Measurements from ENCODE around the gene BCL11B. TPM values are rescaled to one million over a fixed set of nuclear protein-coding genes. Genes with fewer than 3 reads are reported as not detected.

BCL11B gene
- total and polyA plus RNA-seq, 4 experiments from 2014 or later, result 2.6 to 165 (median 87.3) TPM

DNA sequence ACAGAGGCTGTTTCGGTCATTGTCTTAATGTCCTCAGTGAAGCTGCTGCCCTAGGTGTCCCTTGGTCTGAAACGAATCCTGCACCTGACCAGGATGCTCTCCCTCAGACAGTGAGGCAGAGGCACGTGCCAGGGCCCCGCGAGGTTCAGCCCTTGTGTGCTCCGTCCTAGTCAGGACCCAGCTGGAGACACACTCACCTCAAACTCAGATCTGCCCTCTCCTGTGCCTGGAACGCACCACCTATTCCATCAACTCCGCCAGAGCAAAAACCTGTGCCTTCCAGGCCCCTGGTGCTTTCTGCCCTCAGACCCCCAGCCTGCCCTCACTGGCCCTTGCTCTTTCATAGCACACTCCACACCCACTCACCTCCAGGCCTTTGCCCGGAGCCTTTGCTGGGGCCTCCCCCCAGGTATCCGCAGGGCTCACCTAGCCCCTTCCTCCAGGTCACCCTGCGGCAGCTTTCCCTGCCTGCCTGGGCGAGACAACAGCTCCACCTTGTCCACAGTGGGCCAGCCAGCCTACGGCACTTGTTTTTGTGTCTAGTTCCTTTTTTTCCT lies 150.6 kb downstream of the BCL11B start:
- intact Hi-C loops (cut with micrococcal nuclease), result no loop called here
- no peak overlapping the region for H3K27ac Mint-ChIP-seq
- Histone ChIP-seq H3K27ac (ENCODE audit: low read depth, low read length) (no peak overlapping the region), H3K9me3 (ENCODE audit: control insufficient read depth in 1 of 2, low read length in 2 of 2) (no peaks in the 10 kb centered on the region), H3K36me3 (ENCODE audit: insufficient read depth, low read length) (no peaks in the 10 kb centered on the region), H3K27me3 (ENCODE audit: insufficient read depth, low read length) (no peaks in the 10 kb centered on the region), H3K4me1 (ENCODE audit: insufficient read depth, low read length) (peaks cover 8% of the 10 kb centered on the region), H3K4me3 (ENCODE audit: low read length in 2 of 2) (no peak overlapping the region)
- POLR2A ChIA-PET (ENCODE audit: partially characterized antibody), result no interaction called here
- H3K27me3 Mint-ChIP-seq, result peaks cover 0 to 9% of the 10 kb centered on the region in 2 donors
- no peak for DNase-seq
- H3K4me3 Mint-ChIP-seq, result no peak overlapping the region
- CTCF ChIA-PET (ENCODE audit: partially characterized antibody), result interaction anchor here (0.7 kb wide), 1 partner anchor 70 kb away, joined by 5 read pairs; no protein-coding TSS in a partner anchor
- H3K4me1 Mint-ChIP-seq, result peaks cover 10 to 24% (median 12%) of the 10 kb centered on the region in 4 donors
- peaks cover 0 to 14% of the 10 kb centered on the region in 2 donors for H3K36me3 Mint-ChIP-seq
- no peaks in the 10 kb centered on the region for H3K9me3 Mint-ChIP-seq

DNA sequence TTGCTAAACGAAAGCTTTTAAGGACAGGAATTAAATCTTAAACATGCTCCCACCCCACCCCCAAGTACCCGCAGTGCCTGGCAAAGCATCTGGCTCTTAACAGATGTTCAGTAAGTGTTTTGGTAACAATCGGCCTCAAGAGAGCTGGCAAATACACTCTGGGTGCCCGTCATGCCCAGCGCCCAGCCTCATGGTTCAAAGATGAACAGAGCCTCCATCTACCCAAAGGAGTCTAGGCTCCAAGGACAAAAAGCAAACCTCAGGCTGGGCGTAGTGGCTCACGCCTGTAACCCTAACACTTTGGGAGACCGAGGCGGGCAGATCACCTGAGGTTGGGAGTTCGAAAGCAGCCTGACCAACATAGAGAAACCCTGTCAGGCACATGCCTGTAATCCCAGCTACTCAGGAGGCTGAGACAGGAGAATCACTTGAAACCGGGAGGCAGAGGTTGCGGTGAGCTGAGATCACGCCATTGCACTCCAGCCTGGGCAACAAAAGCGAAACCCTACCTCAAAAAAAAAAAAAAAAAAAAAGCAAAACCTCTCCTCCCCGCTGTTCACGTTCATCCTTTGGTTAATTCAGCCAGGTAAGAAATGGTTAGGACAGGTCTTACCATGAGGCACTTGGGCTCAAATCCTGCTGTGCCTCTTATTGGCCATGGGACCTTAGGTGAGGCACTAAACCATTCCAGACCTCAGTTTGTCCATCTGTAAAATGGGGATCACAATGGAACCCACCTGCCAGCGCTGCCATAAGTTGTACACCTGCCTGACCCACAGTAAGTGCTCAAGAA lies 151.3 kb downstream of the BCL11B start:
- intact Hi-C loops (cut with micrococcal nuclease), result no loop called here
- no peak overlapping the region for H3K4me3 ChIP-seq (ENCODE audit: low read length in 2 of 2)
- H3K27ac ChIP-seq (ENCODE audit: low read depth, low read length), result no peak overlapping the region
- peaks cover 0 to 1% (median 0%) of the 10 kb centered on the region in 8 donors for H3K9me3 Mint-ChIP-seq
- peaks cover 10 to 20% (median 12%) of the 10 kb centered on the region in 4 donors for H3K4me1 Mint-ChIP-seq
- ChIA-PET POLR2A (ENCODE audit: partially characterized antibody) (interaction anchor here (0.6 kb wide), 1 partner anchor 1656 kb away, joined by 4 read pairs; no protein-coding TSS in a partner anchor), CTCF (ENCODE audit: partially characterized antibody) (no interaction called here)
- no peak overlapping the region for H3K27ac Mint-ChIP-seq
- H3K4me3 Mint-ChIP-seq, result no peak overlapping the region
- peaks cover 0 to 9% of the 10 kb centered on the region in 2 donors for H3K27me3 Mint-ChIP-seq
- DNase-seq, result no peak
- H3K36me3 ChIP-seq (ENCODE audit: insufficient read depth, low read length), result no peaks in the 10 kb centered on the region
- H3K36me3 Mint-ChIP-seq, result peaks cover 0 to 14% of the 10 kb centered on the region in 2 donors
- H3K27me3 ChIP-seq (ENCODE audit: insufficient read depth, low read length), result no peaks in the 10 kb centered on the region
- H3K4me1 ChIP-seq (ENCODE audit: insufficient read depth, low read length), result peaks cover 5% of the 10 kb centered on the region
- H3K9me3 ChIP-seq (ENCODE audit: control insufficient read depth in 1 of 2, low read length in 2 of 2), result no peaks in the 10 kb centered on the region

DNA sequence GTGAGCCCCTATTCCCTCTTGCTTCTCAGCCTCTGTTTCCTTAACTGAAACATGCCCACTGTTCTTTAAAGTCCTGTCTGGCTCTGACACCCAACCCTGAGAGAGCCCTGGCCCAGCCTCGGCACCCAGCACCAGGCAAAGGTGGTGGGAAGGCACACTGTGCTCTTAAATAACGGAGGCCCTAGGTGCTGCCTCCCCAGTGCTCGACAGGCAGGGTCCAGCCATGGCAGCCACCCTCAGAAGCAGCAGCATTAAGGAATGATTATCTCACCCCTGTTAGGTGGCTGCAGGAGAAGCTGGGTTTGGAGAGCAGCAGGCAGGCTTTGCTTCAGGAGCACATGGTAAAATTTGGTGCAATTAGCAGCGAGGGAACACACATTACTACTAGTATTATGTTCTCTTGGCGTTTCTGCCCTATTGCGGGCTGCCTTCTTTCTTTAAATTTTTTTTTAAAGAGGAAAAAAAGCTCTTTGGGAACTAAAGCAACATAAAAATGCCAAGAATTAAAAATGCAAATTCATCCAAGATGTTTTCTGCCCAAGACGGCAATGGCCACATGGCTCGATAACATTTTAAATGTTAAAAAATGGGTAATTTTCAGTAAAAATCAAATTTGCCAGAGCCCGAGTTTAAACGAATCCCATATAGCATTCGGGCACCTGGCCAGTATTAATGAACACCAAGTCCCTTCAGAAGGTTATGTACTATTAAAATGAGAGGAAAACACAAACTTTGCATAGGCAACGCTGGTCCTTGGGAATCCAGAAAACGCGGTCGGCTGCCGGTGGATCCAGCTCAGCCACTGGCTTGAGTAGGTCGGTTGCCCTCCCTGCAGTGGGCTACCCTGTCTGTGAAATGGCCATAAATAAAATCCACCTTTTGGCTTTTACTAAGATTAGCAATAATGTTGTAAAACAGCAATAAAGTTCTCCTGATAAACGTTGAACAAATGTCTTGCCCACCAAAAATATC lies 152.2 kb downstream of the BCL11B start:
- Mint-ChIP-seq H3K9me3 (peaks cover 0 to 9% (median 4%) of the 10 kb centered on the region in 8 donors), H3K27ac (no peak overlapping the region), H3K4me3 (peak overlapping the region in 2 of 8 donors; percentile 10 to 49), H3K27me3 (peaks cover 0 to 9% of the 10 kb centered on the region in 2 donors), H3K4me1 (peaks cover 4 to 16% (median 7%) of the 10 kb centered on the region in 4 donors), H3K36me3 (peaks cover 0 to 9% of the 10 kb centered on the region in 2 donors)
- ChIA-PET POLR2A (ENCODE audit: partially characterized antibody) (interaction anchor here (0.6 kb wide), 1 partner anchor 1655 kb away, joined by 4 read pairs; no protein-coding TSS in a partner anchor), CTCF (ENCODE audit: partially characterized antibody) (no interaction called here)
- no peak overlapping the region for H3K27ac ChIP-seq (ENCODE audit: low read depth, low read length)
- H3K4me1 ChIP-seq (ENCODE audit: insufficient read depth, low read length), result no peaks in the 10 kb centered on the region
- intact Hi-C loops (cut with micrococcal nuclease), result no loop called here
- H3K9me3 ChIP-seq (ENCODE audit: control insufficient read depth in 1 of 2, low read length in 2 of 2), result no peaks in the 10 kb centered on the region
- no peaks in the 10 kb centered on the region for H3K36me3 ChIP-seq (ENCODE audit: insufficient read depth, low read length)
- no peak for DNase-seq
- H3K4me3 ChIP-seq (ENCODE audit: low read length in 2 of 2), result no peak overlapping the region
- no peaks in the 10 kb centered on the region for H3K27me3 ChIP-seq (ENCODE audit: insufficient read depth, low read length)

Other genes with a start within 250 kb of the BCL11B start
- 10 to 100 TPM; 62.1 to 66.9 TPM for gene SETD3, start 208.7 kb upstream of the BCL11B start, total RNA-seq
- 10 to 100 TPM; 37.4 to 49.4 TPM for gene SETD3, start 208.7 kb upstream of the BCL11B start, polyA plus RNA-seq
- 10 to 100 TPM; 77.1 to 83.4 TPM for gene CCNK, start 209.2 kb upstream of the BCL11B start, total RNA-seq
- gene CCNK, start 209.2 kb upstream of the BCL11B start, polyA plus RNA-seq, result 10 to 100 TPM in 1 of 2 donors, 1 to 10 TPM in 1; 7.0 to 20.2 TPM